B cell (primary cell): ENCODE measurements around the gene SLC8A3. TPM values are rescaled to one million over a fixed set of nuclear protein-coding genes. Genes with fewer than 3 reads are reported as not detected.
A peak's percentile ranks its signal among the peaks of the same experiment; 100 is the strongest.

Experiments used
- ATAC-seq: fragments of 200-7000 bp; cut with Tn5 transposase; one replicate; pipeline ENCODE4 v1.10.0; 2021; ENCODE audit warnings: low read depth, mild to moderate bottlenecking, moderate number of reproducible peaks, moderate library complexity
- CTCF ChIA-PET: fragments of 350-600 bp; sonication (Branson Sonifier 250); formaldehyde crosslinking; loops from one replicate; lab custom pipeline; 2021; ENCODE audit warnings: antibody characterized with exemption, inconsistent platforms; lab: Charles Lee
- POLR2A ChIA-PET: fragments of 350-600 bp; sonication (Branson Sonifier 250); formaldehyde crosslinking; loops from one replicate; lab custom pipeline; 2021; ENCODE audit warnings: antibody characterized with exemption; lab: Charles Lee
- DNase-seq: peaks from one replicate; pipeline ENCODE4 v3.0.0; 2013
- H2AFZ ChIP-seq: 2 replicates; pipeline ENCODE4 v1.6.1; 2012; ENCODE audit warnings: mild to moderate bottlenecking, low read depth, low read length; ENCODE audit not compliant: insufficient read depth, poor library complexity, severe bottlenecking
- H3K27ac ChIP-seq, 2 donors: 1 replicate in 1 of 2; 2 replicates in 1 of 2; pipeline ENCODE4 v1.5.1; 2012 to 2013; ENCODE audit warnings: low read length in 2 of 2, mild to moderate bottlenecking in 2 of 2, moderate library complexity in 1 of 2
- H3K27me3 ChIP-seq, 4 experiments: fragments of 200-600 bp in 1 of 4; sonication (generic) in 1 of 4; replicated peaks in 1 of 4; 1 replicate in 2 of 4; 2 replicates in 2 of 4; pipeline versions ENCODE4 v1.6.1 to v1.7.0; 2013 to 2016; ENCODE audit warnings: low read length in 3 of 4, mild to moderate bottlenecking in 2 of 4, mixed read lengths in 1 of 4, moderate library complexity in 1 of 4; ENCODE audit not compliant: insufficient read depth in 4 of 4, control insufficient read depth in 3 of 4; ENCODE audit errors: control extremely low read depth in 1 of 4
- H3K36me3 ChIP-seq, 2 experiments: replicated peaks in 1 of 2; 1 replicate in 1 of 2; 2 replicates in 1 of 2; pipeline versions ENCODE4 v1.6.1 to v1.7.1; 2013; ENCODE audit warnings: low read length in 1 of 2; ENCODE audit not compliant: insufficient read depth in 2 of 2, control insufficient read depth in 1 of 2; ENCODE audit errors: control extremely low read depth in 1 of 2, extremely low read depth in 1 of 2
- H3K4me1 ChIP-seq, 2 donors: fragments of 200-600 bp in 1 of 2; sonication (generic) in 1 of 2; 1 replicate in 1 of 2; 2 replicates in 1 of 2; pipeline versions ENCODE4 v1.5.1 to v1.6.1; 2013 to 2017; ENCODE audit warnings: low read length in 2 of 2; ENCODE audit not compliant: control insufficient read depth in 2 of 2, insufficient read depth in 2 of 2
- H3K4me2 ChIP-seq: replicated peaks from 2 replicates; pipeline ENCODE3; 2012; ENCODE audit warnings: mild to moderate bottlenecking, low read depth, low read length; ENCODE audit not compliant: poor library complexity, severe bottlenecking
- H3K4me3 ChIP-seq, 5 experiments: fragments of 200-600 bp in 1 of 5; sonication (generic) in 1 of 5; 1 replicate in 3 of 5; 2 replicates in 2 of 5; pipeline versions ENCODE4 v1.5.1 to v1.7.0; 2011 to 2016; ENCODE audit warnings: low read length in 4 of 5, mild to moderate bottlenecking in 4 of 5, low read depth in 2 of 5, control low read depth in 1 of 5, moderate library complexity in 1 of 5; ENCODE audit not compliant: insufficient read depth in 1 of 5; ENCODE audit errors: control extremely low read depth in 1 of 5, extremely low read depth in 1 of 5
- H3K79me2 ChIP-seq: fragments of 200-600 bp; sonication (generic); one replicate; pipeline ENCODE4 v1.6.0; 2016; ENCODE audit warnings: low read length; ENCODE audit not compliant: control insufficient read depth, insufficient read depth
- H3K9ac ChIP-seq: fragments of 200-600 bp; sonication (generic); 2 replicates; pipeline ENCODE4 v1.6.1; 2017; ENCODE audit warnings: mild to moderate bottlenecking, low read length, moderate library complexity
- H3K9me3 ChIP-seq, 3 donors: one replicate each; pipeline versions ENCODE4 v1.6.1 to v1.7.1; 2013; ENCODE audit warnings: low read length in 2 of 3; ENCODE audit not compliant: control insufficient read depth in 2 of 3, insufficient read depth in 1 of 3; ENCODE audit errors: control extremely low read depth in 1 of 3
- H4K20me1 ChIP-seq: 2 replicates; pipeline ENCODE4 v1.6.0; 2012; ENCODE audit warnings: mild to moderate bottlenecking, low read length; ENCODE audit not compliant: insufficient read depth, control insufficient read depth, poor library complexity, severe bottlenecking
- H3K27ac Mint-ChIP-seq: one replicate; pipeline ENCODE4 v1.8.0; 2021; ENCODE audit warnings: mixed read lengths
- H3K27me3 Mint-ChIP-seq: one replicate; pipeline ENCODE4 v1.8.0; 2021; ENCODE audit warnings: mixed read lengths
- H3K4me1 Mint-ChIP-seq: one replicate; pipeline ENCODE4 v1.8.0; 2021; ENCODE audit warnings: mixed read lengths
- H3K4me3 Mint-ChIP-seq: one replicate; pipeline ENCODE4 v1.8.0; 2021; ENCODE audit warnings: mixed read lengths
- H3K9me3 Mint-ChIP-seq: one replicate; pipeline ENCODE4 v1.8.0; 2022; ENCODE audit warnings: mixed read lengths; ENCODE audit not compliant: insufficient read depth
- EZH2 ChIP-seq: IDR thresholded peaks from 2 replicates; pipeline ENCODE4 v1.6.1; 2012; ENCODE audit warnings: borderline replicate concordance, low read depth, mild to moderate bottlenecking, moderate library complexity, low read length; ENCODE audit not compliant: insufficient read depth, poor library complexity, severe bottlenecking
- WGBS: methylation state at CpG from one replicate; pipeline ENCODE4 v1.1.5; 2013; ENCODE audit warnings: missing lambda C conversion rate; ENCODE audit not compliant: insufficient coverage; 5-methylcytosine and 5-hydroxymethylcytosine counted together
- intact Hi-C: fragments of 100-400 bp; cut with micrococcal nuclease; formaldehyde crosslinking; loops from one replicate; pipeline ENCODE4 v1.10.0; 2022
- polyA plus RNA-seq: library from polyadenylated mRNA; depleted of rRNA; stranded (reverse); fragments of >200 nt; gene quantifications from 2 replicates; pipeline ENCODE4 v1.2.3, GENCODE V29; 2012
- total RNA-seq, 2 donors: library from RNA; stranded (reverse); fragments of 120-200 nt in 1 of 2; gene quantifications; 1 replicate in 1 of 2; 2 replicates in 1 of 2; pipeline versions ENCODE4 v1.2.3 to v1.2.4, GENCODE V29; 2013 to 2022
- TF ChIP-seq, protein P1 (sequence below): fragments of 200-600 bp; IDR thresholded peaks from one replicate; pipeline ENCODE4 v1.8.0; 2022; ENCODE audit warnings: antibody characterized with exemption, mild to moderate bottlenecking

The SLC8A3 gene
- total and polyA plus RNA-seq, 2 donors (not counting 1 experiment from before 2014, with no cell fraction given), result 0.07 to 0.09 TPM

- intact Hi-C loops, result no loop called here
- H3K4me3 ChIP-seq, result no peak overlapping the region
- no peaks in the 10 kb centered on the region for H3K9me3 ChIP-seq
- peaks cover 6% of the 10 kb centered on the region for H3K9me3 Mint-ChIP-seq
- no peaks in the 10 kb centered on the region for H3K36me3 ChIP-seq
- peaks cover 32% of the 10 kb centered on the region for H3K4me1 Mint-ChIP-seq
- H4K20me1 ChIP-seq, result no peaks in the 10 kb centered on the region
- H3K9ac ChIP-seq, result peak overlapping the region; percentile 66
- H3K27ac ChIP-seq, result no peak overlapping the region
- peak overlapping the region; percentile 75 for H3K4me3 Mint-ChIP-seq
- peak overlapping the region; percentile 91 for H3K4me2 ChIP-seq
- H3K27me3 Mint-ChIP-seq, result peaks cover 61% of the 10 kb centered on the region
- CTCF ChIA-PET, result no interaction called here
- no peak overlapping the region for H3K27ac Mint-ChIP-seq
- peaks cover 23 to 31% of the 10 kb centered on the region in 2 donors for H3K4me1 ChIP-seq
- POLR2A ChIA-PET, result no interaction called here
- WGBS, result 30% methylated on average over 6 of the region's 9 CpGs
- no peaks in the 10 kb centered on the region for H3K79me2 ChIP-seq
- TF ChIP-seq, protein P1, sequence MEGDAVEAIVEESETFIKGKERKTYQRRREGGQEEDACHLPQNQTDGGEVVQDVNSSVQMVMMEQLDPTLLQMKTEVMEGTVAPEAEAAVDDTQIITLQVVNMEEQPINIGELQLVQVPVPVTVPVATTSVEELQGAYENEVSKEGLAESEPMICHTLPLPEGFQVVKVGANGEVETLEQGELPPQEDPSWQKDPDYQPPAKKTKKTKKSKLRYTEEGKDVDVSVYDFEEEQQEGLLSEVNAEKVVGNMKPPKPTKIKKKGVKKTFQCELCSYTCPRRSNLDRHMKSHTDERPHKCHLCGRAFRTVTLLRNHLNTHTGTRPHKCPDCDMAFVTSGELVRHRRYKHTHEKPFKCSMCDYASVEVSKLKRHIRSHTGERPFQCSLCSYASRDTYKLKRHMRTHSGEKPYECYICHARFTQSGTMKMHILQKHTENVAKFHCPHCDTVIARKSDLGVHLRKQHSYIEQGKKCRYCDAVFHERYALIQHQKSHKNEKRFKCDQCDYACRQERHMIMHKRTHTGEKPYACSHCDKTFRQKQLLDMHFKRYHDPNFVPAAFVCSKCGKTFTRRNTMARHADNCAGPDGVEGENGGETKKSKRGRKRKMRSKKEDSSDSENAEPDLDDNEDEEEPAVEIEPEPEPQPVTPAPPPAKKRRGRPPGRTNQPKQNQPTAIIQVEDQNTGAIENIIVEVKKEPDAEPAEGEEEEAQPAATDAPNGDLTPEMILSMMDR, result no peak
- TF ChIP-seq EZH2, result no peak
- peaks cover 0 to 42% (median 24%) of the 10 kb centered on the region in 4 experiments for H3K27me3 ChIP-seq
- ATAC-seq, result no peak
- H2AFZ ChIP-seq, result peak overlapping the region; percentile 80
- DNase-seq, result peak; percentile 12
These were observed 816 bp upstream of the SLC8A3 start for GRCh38 chr14:70189456-70190077.

- Mint-ChIP-seq H3K27ac (no peak overlapping the region), H3K4me3 (peak overlapping the region; percentile 80), H3K4me1 (peaks cover 32% of the 10 kb centered on the region), H3K9me3 (no peaks in the 10 kb centered on the region), H3K27me3 (peaks cover 51% of the 10 kb centered on the region)
- H3K9me3 ChIP-seq, result no peaks in the 10 kb centered on the region
- H3K27me3 ChIP-seq, result peaks cover 0 to 39% (median 24%) of the 10 kb centered on the region in 4 experiments
- H3K27ac ChIP-seq, result no peak overlapping the region
- H3K79me2 ChIP-seq, result no peaks in the 10 kb centered on the region
- H4K20me1 ChIP-seq, result no peaks in the 10 kb centered on the region
- peaks cover 23 to 38% of the 10 kb centered on the region in 2 donors for H3K4me1 ChIP-seq
- peak overlapping the region; percentile 91 for H3K4me2 ChIP-seq
- WGBS, result under 1% methylated on average over 35 of the region's 38 CpGs
- ATAC-seq (peak; percentile 19), DNase-seq (no peak)
- H3K36me3 ChIP-seq, result no peaks in the 10 kb centered on the region
- H2AFZ ChIP-seq, result peak overlapping the region; percentile 80
- ChIA-PET CTCF (no interaction called here), POLR2A (no interaction called here)
- intact Hi-C loops, result no loop called here
- peak overlapping the region; percentile 66 for H3K9ac ChIP-seq
- TF ChIP-seq, protein P1, result no peak
- no peak for TF ChIP-seq EZH2
- peak overlapping the region; percentile 18 to 70 (median 49) for H3K4me3 ChIP-seq
These were observed 461 bp downstream of the SLC8A3 start for GRCh38 chr14:70188322-70188658.
